GM03348 (cell line): ENCODE results near the gene ZNF534.
"Not testable (repeated sequence)": the region's sequence is repeated elsewhere in the genome, so short reads cannot be mapped to it uniquely, and the experiment has no call there.

Experiments used
- DNase-seq: peaks from one replicate; pipeline ENCODE4 v3.0.0; 2012; ENCODE audit warnings: low spot score

Gene ZNF534

GRCh38 chr19:52498571-52498970, 69.6 kb downstream of the ZNF534 start:
- DNase-seq, result no peak

GRCh38 chr19:52500474-52500873, 71.5 kb downstream of the ZNF534 start:
- not testable (repeated sequence) for DNase-seq

- not testable (repeated sequence) for DNase-seq
These were observed 72.0 kb downstream of the ZNF534 start for GRCh38 chr19:52500991-52501390.
